Peyer's patch (tissue), 4 donors: ENCODE data around the gene PFKFB3.

Source experiments
- CTCF ChIP-seq, 6 experiments: fragments of 450-650 bp in 4 of 6; fragments of 200-600 bp in 2 of 6; sonication (generic) in 1 of 6; IDR thresholded peaks; one replicate each; pipeline ENCODE4 v1.5.1; 2017 to 2019; ENCODE audit warnings: antibody characterized with exemption in 6 of 6, mild to moderate bottlenecking in 3 of 6, moderate library complexity in 1 of 6
- POLR2A ChIP-seq, 2 donors: fragments of 450-650 bp; IDR thresholded peaks; one replicate each; pipeline ENCODE4 v1.5.1; 2017; ENCODE audit warnings: antibody characterized with exemption in 2 of 2, mild to moderate bottlenecking in 2 of 2, moderate library complexity in 2 of 2

GRCh38 chr10:6232846-6233724 lies 30.4 kb downstream of the PFKFB3 start:
- TF ChIP-seq CTCF (IDR thresholded peaks at IDR 0.05) (no peak), POLR2A (IDR thresholded peaks at IDR 0.05) (no peak)
